H1 (cell line): Measurements from ENCODE around the gene PEPD. TPM values are rescaled to one million over a fixed set of nuclear protein-coding genes. Genes with fewer than 3 reads are reported as not detected.

Source experiments
- CTCF ChIA-PET: fragments of 300-600 bp; sonication (Branson Sonifier 250); formaldehyde crosslinking; loops from one replicate; lab custom pipeline; 2021; ENCODE audit not compliant: partially characterized antibody; lab: Charles Lee
- POLR2A ChIA-PET: fragments of 300-600 bp; sonication (Branson Sonifier 250); formaldehyde crosslinking; loops from one replicate; lab custom pipeline; 2021; ENCODE audit warnings: inconsistent platforms; ENCODE audit not compliant: partially characterized antibody; lab: Charles Lee
- DNase-seq, 2 experiments: peaks; one replicate each; pipeline versions ENCODE4 v3.0.0 to v3.0.0-alpha.2; 2010 to 2022; ENCODE audit warnings: low spot score in 2 of 2, low read depth in 1 of 2, mixed read lengths in 1 of 2
- FAIRE-seq: peaks from 2 replicates; lab custom pipeline; 2011; peaks lifted over from hg19 to GRCh38; lab: Jason Lieb, UNC
- H2AFZ ChIP-seq: 2 replicates; pipeline ENCODE4 v1.8.1; 2012; ENCODE audit warnings: low read length, inconsistent platforms
- H2AK5ac ChIP-seq: 2 replicates; pipeline ENCODE4 v1.6.1; 2013; ENCODE audit warnings: low read depth, low read length
- H2BK120ac ChIP-seq: replicated peaks from 2 replicates; pipeline ENCODE3; 2013; ENCODE audit warnings: low read depth, low read length, inconsistent platforms
- H2BK12ac ChIP-seq: 2 replicates; pipeline ENCODE4 v1.6.1; 2013; ENCODE audit warnings: low read depth, low read length
- H2BK15ac ChIP-seq: 2 replicates; pipeline ENCODE4 v1.6.1; 2013; ENCODE audit warnings: low read length
- H2BK20ac ChIP-seq: 2 replicates; pipeline ENCODE4 v1.6.1; 2013; ENCODE audit warnings: low read length
- H2BK5ac ChIP-seq: 2 replicates; pipeline ENCODE4 v1.6.1; 2013; ENCODE audit warnings: low read depth, low read length
- H3K14ac ChIP-seq: 2 replicates; pipeline ENCODE4 v1.6.1; 2013; ENCODE audit warnings: inconsistent platforms; ENCODE audit not compliant: insufficient read length
- H3K18ac ChIP-seq: 2 replicates; pipeline ENCODE4 v1.6.1; 2013; ENCODE audit warnings: low read length; ENCODE audit errors: extremely low read depth
- H3K23ac ChIP-seq: 2 replicates; pipeline ENCODE4 v1.6.1; 2013; ENCODE audit warnings: inconsistent platforms; ENCODE audit not compliant: insufficient read length
- H3K23me2 ChIP-seq: 2 replicates; pipeline ENCODE4 v1.6.1; 2013; ENCODE audit warnings: low read depth, low read length
- H3K27ac ChIP-seq: 2 replicates; pipeline ENCODE4 v1.6.1; 2011; ENCODE audit warnings: low read depth, low read length, inconsistent platforms
- H3K27me3 ChIP-seq, 4 experiments: replicated peaks in 1 of 4; 1 replicate in 1 of 4; 2 replicates in 3 of 4; pipeline versions ENCODE4 v1.6.1 to v1.8.1; 2011 to 2013; ENCODE audit warnings: low read length in 3 of 4, mild to moderate bottlenecking in 3 of 4, inconsistent platforms in 2 of 4, mixed read lengths in 2 of 4, moderate library complexity in 1 of 4; ENCODE audit not compliant: control insufficient read depth in 3 of 4, insufficient read depth in 3 of 4; ENCODE audit errors: extremely low read depth in 1 of 4
- H3K36me3 ChIP-seq, 4 experiments: 2 replicates each; pipeline versions ENCODE4 v1.6.1 to v1.8.1; 2011 to 2013; ENCODE audit warnings: mild to moderate bottlenecking in 4 of 4, low read length in 3 of 4, moderate library complexity in 2 of 4, control low read depth in 1 of 4, inconsistent platforms in 1 of 4; ENCODE audit not compliant: insufficient read depth in 4 of 4, control insufficient read depth in 2 of 4
- H3K4ac ChIP-seq: replicated peaks from 2 replicates; pipeline ENCODE3; 2013; ENCODE audit warnings: low read length, low read depth, mixed read lengths, inconsistent platforms; ENCODE audit not compliant: insufficient read length
- H3K4me1 ChIP-seq, 4 experiments: replicated peaks in 1 of 4; 1 replicate in 1 of 4; 2 replicates in 3 of 4; pipeline versions ENCODE4 v1.6.1 to v1.8.1; 2011 to 2013; ENCODE audit warnings: low read length in 3 of 4, inconsistent platforms in 2 of 4, mixed read lengths in 1 of 4; ENCODE audit not compliant: insufficient read depth in 4 of 4, control insufficient read depth in 3 of 4
- H3K4me2 ChIP-seq, 2 experiments: 2 replicates each; pipeline versions ENCODE4 v1.6.1 to v1.8.1; 2011 to 2013; ENCODE audit warnings: low read depth in 2 of 2, low read length in 2 of 2, control low read depth in 1 of 2, inconsistent platforms in 1 of 2, mild to moderate bottlenecking in 1 of 2; ENCODE audit not compliant: insufficient read depth in 1 of 2
- H3K4me3 ChIP-seq, 4 experiments: fragments of 200-600, 300-600 bp in 1 of 4; sonication (generic), shearing (Covaris generic), sonication (Bioruptor Twin) in 1 of 4; 2 replicates each; pipeline versions ENCODE4 v1.5.1 to v1.8.1; 2011 to 2016; ENCODE audit warnings: low read length in 4 of 4, low read depth in 3 of 4, control low read depth in 2 of 4, inconsistent platforms in 2 of 4, mild to moderate bottlenecking in 2 of 4, mixed read lengths in 1 of 4, moderate library complexity in 1 of 4; ENCODE audit not compliant: insufficient read depth in 2 of 4; ENCODE audit errors: extremely low read depth in 1 of 4
- H3K56ac ChIP-seq: replicated peaks from 2 replicates; pipeline ENCODE3; 2013; ENCODE audit warnings: low read depth, mild to moderate bottlenecking, mixed read lengths, low read length, inconsistent platforms; ENCODE audit not compliant: insufficient read length
- H3K79me1 ChIP-seq: 2 replicates; pipeline ENCODE4 v1.6.1; 2013; ENCODE audit warnings: low read depth, low read length, control low read depth
- H3K79me2 ChIP-seq, 2 experiments: 2 replicates each; pipeline versions ENCODE4 v1.6.1 to v1.8.1; 2012 to 2013; ENCODE audit warnings: low read length in 2 of 2, mild to moderate bottlenecking in 2 of 2, inconsistent platforms in 1 of 2; ENCODE audit not compliant: insufficient read depth in 2 of 2, control insufficient read depth in 1 of 2
- H3K9ac ChIP-seq, 4 experiments: replicated peaks in 1 of 4; 1 replicate in 1 of 4; 2 replicates in 3 of 4; pipeline versions ENCODE4 v1.6.1 to v1.8.1; 2011 to 2013; ENCODE audit warnings: low read depth in 3 of 4, low read length in 3 of 4, control low read depth in 2 of 4, mild to moderate bottlenecking in 2 of 4, moderate library complexity in 2 of 4, inconsistent platforms in 1 of 4; ENCODE audit errors: extremely low read depth in 1 of 4
- H3K9me3 ChIP-seq, 2 experiments: 2 replicates each; pipeline versions ENCODE4 v1.6.1 to v1.8.1; 2012 to 2013; ENCODE audit warnings: mild to moderate bottlenecking in 2 of 2, moderate library complexity in 2 of 2, control low read depth in 1 of 2, inconsistent platforms in 1 of 2, low read depth in 1 of 2, low read length in 1 of 2, mixed read lengths in 1 of 2; ENCODE audit not compliant: insufficient read depth in 2 of 2
- H4K20me1 ChIP-seq, 2 experiments: replicated peaks in 1 of 2; 2 replicates each; pipeline versions ENCODE3 to v1.8.1; 2011 to 2013; ENCODE audit warnings: inconsistent platforms in 2 of 2, low read length in 2 of 2, mild to moderate bottlenecking in 1 of 2; ENCODE audit not compliant: insufficient read depth in 2 of 2, control insufficient read depth in 1 of 2
- H4K5ac ChIP-seq: 2 replicates; pipeline ENCODE4 v1.6.1; 2013; ENCODE audit warnings: low read length, low read depth, mixed read lengths, inconsistent platforms; ENCODE audit not compliant: insufficient read length
- H4K8ac ChIP-seq: 2 replicates; pipeline ENCODE4 v1.8.0; 2013; ENCODE audit warnings: mild to moderate bottlenecking, moderate library complexity, low read length, inconsistent platforms; ENCODE audit not compliant: insufficient read depth; ENCODE audit errors: extremely low read depth
- H4K91ac ChIP-seq: replicated peaks from 2 replicates; pipeline ENCODE3; 2013; ENCODE audit warnings: low read length, mixed read lengths, inconsistent platforms; ENCODE audit not compliant: insufficient read length
- BACH1 ChIP-seq: IDR thresholded peaks from 2 replicates; pipeline ENCODE4 v1.6.1; 2012; ENCODE audit warnings: low read length, improper control_type of control experiment
- MAX ChIP-seq: IDR thresholded peaks from 2 replicates; pipeline ENCODE4 v1.6.1; 2012; ENCODE audit warnings: inconsistent platforms
- PHF8 ChIP-seq: fragments of 200-600 bp; sonication (generic); conservative IDR thresholded peaks from 2 replicates; pipeline ENCODE4 v1.7.1; 2012; ENCODE audit warnings: low read depth, mild to moderate bottlenecking, inconsistent platforms, low read length, moderate library complexity
- RNF2 ChIP-seq: fragments of 200-900, 300-1000 bp; sonication (generic); IDR thresholded peaks from 2 replicates; pipeline ENCODE4 v1.7.1; 2016; ENCODE audit warnings: borderline replicate concordance, low read depth, mild to moderate bottlenecking, antibody characterized with exemption, low read length; ENCODE audit not compliant: poor library complexity, severe bottlenecking; ENCODE audit errors: missing control alignments
- SIN3A ChIP-seq, 2 experiments: IDR thresholded peaks in 1 of 2; conservative IDR thresholded peaks in 1 of 2; 2 replicates each; pipeline ENCODE4 v1.6.1; 2011 to 2012; ENCODE audit warnings: low read length in 2 of 2, improper control_type of control experiment in 1 of 2, low read depth in 1 of 2, mild to moderate bottlenecking in 1 of 2
- TEAD4 ChIP-seq: IDR thresholded peaks from 2 replicates; pipeline ENCODE4 v1.6.1; 2012; ENCODE audit warnings: low read depth, low read length, inconsistent platforms, mixed read lengths
- WGBS, 2 experiments: shearing (Covaris generic) in 1 of 2; methylation state at CpG; one replicate each; pipeline versions ENCODE4 v1.1.6 to v1.1.7; 2013 to 2015; ENCODE audit warnings: low lambda C conversion rate in 2 of 2, mixed read lengths in 2 of 2, inconsistent platforms in 1 of 2, low coverage in 1 of 2, missing lambda C conversion rate in 1 of 2; ENCODE audit not compliant: insufficient replicate concordance in 2 of 2, insufficient coverage in 1 of 2, insufficient read length in 1 of 2; ENCODE audit errors: extremely low coverage in 1 of 2, missing lambda C conversion rate in 1 of 2; 5-methylcytosine and 5-hydroxymethylcytosine counted together
- polyA plus RNA-seq, 7 experiments: library from polyadenylated mRNA; depleted of rRNA in 3 of 7; stranded (reverse) in 5 of 7; unstranded in 2 of 7; fragments of >200 nt in 5 of 7; fragments of 200-250 nt in 2 of 7; gene quantifications; 1 replicate in 5 of 7; 2 replicates in 1 of 7; 4 replicates in 1 of 7; pipeline versions ENCODE4 v1.2.1 to v1.2.3, GENCODE V29; 2011 to 2013; ENCODE audit warnings: missing spikeins in 2 of 7, mixed read lengths in 2 of 7
- total RNA-seq: library from RNA; stranded (reverse); fragmentation: NEBNext Ultra II Directional; extraction: Animal tissue kit (Norgen Biotek cat#: 25700); gene quantifications from 2 replicates; pipeline ENCODE4 v1.2.1, GENCODE V29; 2021
- TF ChIP-seq, protein P1 (sequence below): IDR thresholded peaks from 2 replicates; pipeline ENCODE4 v1.6.1; 2011; ENCODE audit warnings: low read depth, mild to moderate bottlenecking, low read length; ENCODE audit not compliant: insufficient read depth

Gene PEPD
- total and polyA plus RNA-seq, 2 of the 8 experiments (the other 6 are each of a cell fraction or from before 2014, with no cell fraction given), result 84.1 to 178 TPM

DNA sequence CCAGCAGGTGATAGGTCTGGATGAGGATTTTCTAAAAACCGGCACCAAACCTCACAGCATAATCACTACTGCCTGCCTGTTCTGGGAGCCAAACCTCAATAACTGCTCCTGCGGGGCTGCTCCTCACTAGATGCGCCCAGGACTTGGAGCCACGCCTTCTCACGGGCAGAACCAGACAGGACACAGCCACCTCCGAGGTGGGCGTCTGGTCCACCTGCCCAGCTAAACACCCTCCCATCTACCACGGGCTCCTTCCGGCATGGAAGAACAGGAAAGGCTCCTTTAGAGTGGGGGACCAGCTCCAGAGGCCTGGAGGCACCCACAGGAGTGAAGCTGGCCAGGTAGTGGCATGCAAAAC lies 73.5 kb downstream of the PEPD start:
- H3K23me2 ChIP-seq, result no peaks in the 10 kb centered on the region
- no peak overlapping the region for H3K14ac ChIP-seq
- no peaks in the 10 kb centered on the region for H3K27me3 ChIP-seq
- no peak overlapping the region for H3K9ac ChIP-seq
- no peaks in the 10 kb centered on the region for H3K4me1 ChIP-seq
- no peak overlapping the region for H4K5ac ChIP-seq
- no peaks in the 10 kb centered on the region for H3K79me2 ChIP-seq
- no peak overlapping the region for H2AK5ac ChIP-seq
- no peak overlapping the region for H3K4me3 ChIP-seq
- no peak overlapping the region for H2AFZ ChIP-seq
- H4K20me1 ChIP-seq, result peaks cover 0 to 7% of the 10 kb centered on the region in 2 experiments
- no peak overlapping the region for H2BK20ac ChIP-seq
- H3K9me3 ChIP-seq, result no peaks in the 10 kb centered on the region
- H2BK120ac ChIP-seq, result no peak overlapping the region
- POLR2A ChIA-PET, result interaction anchor here (1.6 kb wide), 1 partner anchor 12 kb away, joined by 5 read pairs; no protein-coding TSS in a partner anchor
- H3K79me1 ChIP-seq, result no peaks in the 10 kb centered on the region
- no peak overlapping the region for H4K91ac ChIP-seq
- 0 out of 8 replicates have a peak, but pooled peaks cover 0 to 2% (median 0%) of the 10 kb centered on the region in 4 experiments for H3K36me3 ChIP-seq
- TF ChIP-seq, protein P1, sequence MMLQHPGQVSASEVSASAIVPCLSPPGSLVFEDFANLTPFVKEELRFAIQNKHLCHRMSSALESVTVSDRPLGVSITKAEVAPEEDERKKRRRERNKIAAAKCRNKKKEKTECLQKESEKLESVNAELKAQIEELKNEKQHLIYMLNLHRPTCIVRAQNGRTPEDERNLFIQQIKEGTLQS, result no peak
- TF ChIP-seq MAX, result no peak
- no peak for TF ChIP-seq BACH1
- no peak for TF ChIP-seq RNF2
- no peak for TF ChIP-seq SIN3A (conservative IDR thresholded peaks at IDR 0.05 in 1 of 2, IDR thresholded peaks at IDR 0.05 in 1 of 2; ENCODE audit: low read depth in 1 of 2, low read length in 2 of 2)
- no peak for TF ChIP-seq TEAD4
- TF ChIP-seq PHF8, result no peak
- CTCF ChIA-PET, result interaction anchor here (0.8 to 1.7 kb wide), 8 partner anchors 15 to 322 kb away, joined by 3 to 5 read pairs (median 4); no protein-coding TSS in a partner anchor
- H2BK12ac ChIP-seq, result no peak overlapping the region
- no peak overlapping the region for H2BK15ac ChIP-seq
- H3K56ac ChIP-seq, result no peak overlapping the region
- 94% methylated on average over 9 of the region's 9 CpGs; no CpG with 5 or more reads in 1 of the 2 experiments for WGBS, 2 experiments
- H3K4me2 ChIP-seq, result no peak overlapping the region
- H3K23ac ChIP-seq, result no peak overlapping the region
- no peak overlapping the region for H2BK5ac ChIP-seq
- H4K8ac ChIP-seq, result no peak overlapping the region; the same call in 1 of the 2 replicates
- DNase-seq, result no peak
- no peak for FAIRE-seq
- no peak overlapping the region for H3K4ac ChIP-seq
- no peak overlapping the region for H3K27ac ChIP-seq
- H3K18ac ChIP-seq, result no peak overlapping the region
